SK-N-SH (cell line): ENCODE results near the gene TMEM209. TPM values are rescaled to one million over a fixed set of nuclear protein-coding genes. Genes with fewer than 3 reads are reported as not detected.

Experiments
- CTCF ChIA-PET: fragments of 300-600, 350-600 bp; formaldehyde crosslinking; extraction: SDS; loops from one replicate; lab custom pipeline; 2021; lab: Yijun Ruan, JAX
- POLR2A ChIA-PET: fragments of 350-600 bp; sonication (Branson Sonifier 250); formaldehyde crosslinking; extraction: SDS; loops from one replicate; lab custom pipeline; 2020; ENCODE audit warnings: antibody characterized with exemption, inconsistent platforms; lab: Yijun Ruan, JAX
- DNase-seq: peaks from one replicate; pipeline ENCODE4 v3.0.0; 2012
- H2AFZ ChIP-seq: fragments of 200-600 bp; sonication (generic); 2 replicates; pipeline ENCODE4 v1.8.1; 2016; ENCODE audit warnings: antibody characterized with exemption, mild to moderate bottlenecking, low read depth
- H3F3A ChIP-seq: fragments of 200-600 bp; sonication (generic); replicated peaks from 2 replicates; pipeline ENCODE3; 2016; ENCODE audit warnings: antibody characterized with exemption, mild to moderate bottlenecking; ENCODE audit not compliant: insufficient read depth
- H3K27ac ChIP-seq, 2 experiments: fragments of 200-500 bp in 1 of 2; fragments of 200-600 bp in 1 of 2; sonication (Bioruptor generic) in 1 of 2; sonication (generic), shearing (Covaris generic) in 1 of 2; 2 replicates each; pipeline versions ENCODE4 v1.5.1 to v1.6.1; 2014 to 2016; ENCODE audit warnings: low read depth in 2 of 2, inconsistent platforms in 1 of 2, low read length in 1 of 2, mild to moderate bottlenecking in 1 of 2, mixed read lengths in 1 of 2
- H3K27me3 ChIP-seq: fragments of 200-600 bp; sonication (generic), shearing (Covaris generic); 2 replicates; pipeline ENCODE4 v1.6.1; 2016; ENCODE audit warnings: mixed run types; ENCODE audit not compliant: insufficient read depth
- H3K36me3 ChIP-seq, 2 experiments: fragments of 200-500 bp in 1 of 2; fragments of 200-600 bp in 1 of 2; sonication (Bioruptor generic) in 1 of 2; sonication (generic) in 1 of 2; replicated peaks in 1 of 2; 2 replicates each; pipeline versions ENCODE3 to v1.5.1; 2014 to 2016; ENCODE audit warnings: low read length in 1 of 2, mild to moderate bottlenecking in 1 of 2; ENCODE audit not compliant: insufficient read depth in 2 of 2, control insufficient read depth in 1 of 2
- H3K4me1 ChIP-seq, 2 experiments: fragments of 200-500 bp in 1 of 2; fragments of 200-600 bp in 1 of 2; sonication (Bioruptor generic) in 1 of 2; sonication (generic), shearing (Covaris generic) in 1 of 2; 2 replicates each; pipeline versions ENCODE4 v1.5.1 to v1.6.1; 2014 to 2016; ENCODE audit warnings: low read depth in 1 of 2, low read length in 1 of 2, mixed run types in 1 of 2; ENCODE audit not compliant: insufficient read depth in 2 of 2, control insufficient read depth in 1 of 2
- H3K4me2 ChIP-seq: fragments of 200-600 bp; sonication (generic), shearing (Covaris generic); 2 replicates; pipeline ENCODE4 v1.6.1; 2017; ENCODE audit warnings: mixed run types
- H3K4me3 ChIP-seq, 2 experiments: fragments of 200-500 bp in 1 of 2; fragments of 200-600 bp in 1 of 2; sonication (Bioruptor generic) in 1 of 2; sonication (generic), shearing (Covaris generic) in 1 of 2; 2 replicates each; pipeline versions ENCODE4 v1.5.1 to v1.8.1; 2014 to 2016; ENCODE audit warnings: low read depth in 2 of 2, inconsistent platforms in 1 of 2, low read length in 1 of 2, mild to moderate bottlenecking in 1 of 2, mixed read lengths in 1 of 2, moderate library complexity in 1 of 2
- H3K79me2 ChIP-seq: fragments of 200-600 bp; sonication (generic); 2 replicates; pipeline ENCODE4 v1.8.1; 2017; ENCODE audit warnings: mild to moderate bottlenecking; ENCODE audit not compliant: insufficient read depth
- H3K9ac ChIP-seq: fragments of 200-600 bp; sonication (generic); 2 replicates; pipeline ENCODE4 v1.6.1; 2017; ENCODE audit warnings: mixed run types
- H3K9me2 ChIP-seq: fragments of 200-600 bp; sonication (generic); 2 replicates; pipeline ENCODE4 v1.6.1; 2017; ENCODE audit warnings: mixed run types
- H3K9me3 ChIP-seq: fragments of 200-600 bp; sonication (generic); 2 replicates; pipeline ENCODE4 v1.6.1; 2017; ENCODE audit warnings: mixed run types, mild to moderate bottlenecking, moderate library complexity
- H4K20me1 ChIP-seq: fragments of 200-600 bp; sonication (generic); 2 replicates; pipeline ENCODE4 v1.6.1; 2017; ENCODE audit warnings: mild to moderate bottlenecking, mixed run types; ENCODE audit not compliant: insufficient read depth
- EP300 ChIP-seq, 2 experiments: IDR thresholded peaks; 2 replicates each; pipeline versions ENCODE4 v1.4.0 to v1.6.1; 2012; ENCODE audit warnings: borderline replicate concordance in 1 of 2, low read depth in 1 of 2, low read length in 1 of 2
- EZH2phosphoT487 ChIP-seq: fragments of 200-600 bp; sonication (generic); IDR thresholded peaks from 2 replicates; pipeline ENCODE4 v1.6.1; 2017; ENCODE audit warnings: low read depth, mixed run types, mild to moderate bottlenecking, antibody characterized with exemption, moderate library complexity, borderline replicate concordance
- FOSL2 ChIP-seq: IDR thresholded peaks from 2 replicates; pipeline ENCODE4 v1.4.0; 2012; ENCODE audit warnings: low read depth, mild to moderate bottlenecking, moderate library complexity, borderline replicate concordance
- FOXJ3 ChIP-seq: sonication (generic); formaldehyde crosslinking; IDR thresholded peaks from 2 replicates; pipeline ENCODE4 v1.5.1; 2020; ENCODE audit warnings: mild to moderate bottlenecking, missing genetic modification reagents
- FOXM1 ChIP-seq: IDR thresholded peaks from 2 replicates; pipeline ENCODE4 v1.4.0; 2012; ENCODE audit warnings: low read depth, mild to moderate bottlenecking
- GATA2 ChIP-seq: sonication (generic); formaldehyde crosslinking; IDR thresholded peaks from 2 replicates; pipeline ENCODE4 v1.5.0; 2020; ENCODE audit warnings: mild to moderate bottlenecking, missing genetic modification reagents
- JUND ChIP-seq: IDR thresholded peaks from 2 replicates; pipeline ENCODE4 v1.4.0; 2012
- MEF2A ChIP-seq: IDR thresholded peaks from 2 replicates; pipeline ENCODE4 v1.4.0; 2012; ENCODE audit warnings: low read depth, borderline replicate concordance
- NRF1 ChIP-seq: IDR thresholded peaks from 2 replicates; pipeline ENCODE4 v1.6.1; 2012; ENCODE audit warnings: low read depth, mild to moderate bottlenecking, low read length
- PBX3 ChIP-seq: IDR thresholded peaks from 2 replicates; pipeline ENCODE4; 2012
- RCOR1 ChIP-seq: fragments of 150-350 bp; IDR thresholded peaks from 2 replicates; pipeline ENCODE4 v1.6.1; 2017; ENCODE audit warnings: antibody characterized with exemption, low read length
- REST ChIP-seq: IDR thresholded peaks from 2 replicates; pipeline ENCODE4 v1.6.1; 2012; ENCODE audit warnings: mild to moderate bottlenecking, low read depth, low read length, moderate library complexity
- RXRA ChIP-seq: IDR thresholded peaks from 2 replicates; pipeline ENCODE4 v1.4.0; 2012; ENCODE audit warnings: low read depth, mild to moderate bottlenecking, borderline replicate concordance
- SIN3A ChIP-seq: IDR thresholded peaks from 2 replicates; pipeline ENCODE4 v1.6.1; 2012; ENCODE audit warnings: low read depth, mild to moderate bottlenecking, low read length, moderate library complexity, borderline replicate concordance
- TEAD4 ChIP-seq: IDR thresholded peaks from 2 replicates; pipeline ENCODE4 v1.4.0; 2012; ENCODE audit warnings: mild to moderate bottlenecking, borderline replicate concordance; ENCODE audit not compliant: insufficient read depth
- ZBTB33 ChIP-seq: IDR thresholded peaks from 2 replicates; pipeline ENCODE4 v1.4.0; 2012; ENCODE audit warnings: low read depth, borderline replicate concordance
- WGBS: methylation state at CpG from one replicate; pipeline ENCODE4 v1.1.6; 2017; ENCODE audit warnings: low lambda C conversion rate; 5-methylcytosine and 5-hydroxymethylcytosine counted together
- polyA plus RNA-seq, 3 experiments: library from polyadenylated mRNA; depleted of rRNA; stranded (reverse); fragments of >200 nt; gene quantifications; 2 replicates each; pipeline ENCODE4 v1.2.3, GENCODE V29; 2012
- TF ChIP-seq, protein P1 (sequence below): IDR thresholded peaks from 2 replicates; pipeline ENCODE4 v1.4.0; 2012; ENCODE audit warnings: low read depth
- TF ChIP-seq, protein P2 (sequence below): fragments of 150-350 bp; IDR thresholded peaks from 2 replicates; pipeline ENCODE4 v1.6.1; 2017; ENCODE audit warnings: antibody characterized with exemption, low read length, low read depth, borderline replicate concordance

Gene TMEM209
- polyA plus RNA-seq, 1 of the 3 experiments (the other 2 are of a cell fraction) = 14.9 TPM

- Histone ChIP-seq H3K4me1 (no peaks in the 10 kb centered on the region; a peak in 1 of 4 replicates), H3K27ac (no peak overlapping the region), H3K9me3 (no peaks in the 10 kb centered on the region), H3K4me2 (no peak overlapping the region), H3K4me3 (no peak overlapping the region), H3K9me2 (no peaks in the 10 kb centered on the region), H3K36me3 (peaks cover 71 to 73% of the 10 kb centered on the region in 2 experiments), H3K9ac (no peak overlapping the region), H3F3A (peaks cover 4% of the 10 kb centered on the region), H3K79me2 (no peaks in the 10 kb centered on the region; the same call in 1 of the 2 replicates), H2AFZ (no peak overlapping the region), H3K27me3 (no peaks in the 10 kb centered on the region), H4K20me1 (no peaks in the 10 kb centered on the region)
- WGBS = 91% methylated on average over 2 of the region's 2 CpGs
- TF ChIP-seq FOSL2 (no peak), EP300 (IDR thresholded peaks at IDR 0.05; ENCODE audit: borderline replicate concordance in 1 of 2, low read depth in 1 of 2, low read length in 1 of 2) (no peak), EZH2phosphoT487 (no peak), GATA2 (CRISPR knock-in tag) (no peak), RXRA (no peak), MEF2A (no peak), PBX3 (no peak), JUND (no peak), NRF1 (no peak), TEAD4 (no peak), FOXM1 (no peak), SIN3A (no peak), RCOR1 (no peak), FOXJ3 (CRISPR knock-in tag) (no peak)
- TF ChIP-seq, protein P1, sequence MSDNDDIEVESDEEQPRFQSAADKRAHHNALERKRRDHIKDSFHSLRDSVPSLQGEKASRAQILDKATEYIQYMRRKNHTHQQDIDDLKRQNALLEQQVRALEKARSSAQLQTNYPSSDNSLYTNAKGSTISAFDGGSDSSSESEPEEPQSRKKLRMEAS = no peak
- DNase-seq = no peak
- CTCF ChIA-PET = no interaction called here
- POLR2A ChIA-PET = no interaction called here
Measured at GRCh38 chr7:130197094-130197493, 8.1 kb downstream of the TMEM209 start.

- Histone ChIP-seq H3K4me2 (no peak overlapping the region), H3K79me2 (no peaks in the 10 kb centered on the region; the same call in 1 of the 2 replicates), H3K27me3 (no peaks in the 10 kb centered on the region), H3F3A (peaks cover 4% of the 10 kb centered on the region), H2AFZ (no peak overlapping the region), H3K4me1 (no peaks in the 10 kb centered on the region; a peak in 1 of 4 replicates), H3K9me3 (no peaks in the 10 kb centered on the region), H3K4me3 (no peak overlapping the region), H3K36me3 (peaks cover 71 to 73% of the 10 kb centered on the region in 2 experiments), H3K27ac (no peak overlapping the region), H4K20me1 (no peaks in the 10 kb centered on the region), H3K9ac (no peak overlapping the region), H3K9me2 (no peaks in the 10 kb centered on the region)
- no peak for TF ChIP-seq REST
- TF ChIP-seq, protein P2, sequence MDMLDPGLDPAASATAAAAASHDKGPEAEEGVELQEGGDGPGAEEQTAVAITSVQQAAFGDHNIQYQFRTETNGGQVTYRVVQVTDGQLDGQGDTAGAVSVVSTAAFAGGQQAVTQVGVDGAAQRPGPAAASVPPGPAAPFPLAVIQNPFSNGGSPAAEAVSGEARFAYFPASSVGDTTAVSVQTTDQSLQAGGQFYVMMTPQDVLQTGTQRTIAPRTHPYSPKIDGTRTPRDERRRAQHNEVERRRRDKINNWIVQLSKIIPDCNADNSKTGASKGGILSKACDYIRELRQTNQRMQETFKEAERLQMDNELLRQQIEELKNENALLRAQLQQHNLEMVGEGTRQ = no peak
- no peak for TF ChIP-seq ZBTB33
- 64% methylated on average over 2 of the region's 2 CpGs for WGBS
- CTCF ChIA-PET = no interaction called here
- POLR2A ChIA-PET = no interaction called here
- no peak for DNase-seq
Measured at GRCh38 chr7:130196476-130196875, 8.7 kb downstream of the TMEM209 start.
